HK-2 (cell line): Measurements from ENCODE around the gene ZMYND8.
"Not testable (repeated sequence)": the region's sequence is repeated elsewhere in the genome, so short reads cannot be mapped to it uniquely, and the experiment has no call there.

Experiments
- DNase-seq: peaks from one replicate; pipeline ENCODE4 v3.0.0-alpha.2; 2018; ENCODE audit not compliant: unreplicated experiment

ZMYND8 gene

DNA sequence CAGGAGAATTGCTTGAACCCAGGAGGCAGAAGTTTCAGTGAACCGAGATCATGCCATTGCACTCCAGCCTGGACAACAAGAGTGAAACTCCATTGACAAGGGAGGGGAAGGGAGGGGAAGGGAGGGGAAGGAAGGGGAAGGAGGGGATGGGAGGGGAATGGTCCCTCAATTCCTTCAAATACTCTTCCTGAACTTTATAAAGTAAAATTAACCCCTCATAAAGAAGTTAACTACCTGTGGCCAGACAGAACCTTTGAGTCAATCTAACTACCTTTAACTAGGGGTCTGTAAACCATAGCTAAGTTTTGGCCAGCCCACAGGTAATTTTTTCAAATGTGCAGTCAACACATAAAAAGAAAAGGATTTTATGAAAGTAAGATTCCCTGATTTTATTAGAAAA, 131.0 kb downstream of the ZMYND8 start:
- no peak for DNase-seq

DNA sequence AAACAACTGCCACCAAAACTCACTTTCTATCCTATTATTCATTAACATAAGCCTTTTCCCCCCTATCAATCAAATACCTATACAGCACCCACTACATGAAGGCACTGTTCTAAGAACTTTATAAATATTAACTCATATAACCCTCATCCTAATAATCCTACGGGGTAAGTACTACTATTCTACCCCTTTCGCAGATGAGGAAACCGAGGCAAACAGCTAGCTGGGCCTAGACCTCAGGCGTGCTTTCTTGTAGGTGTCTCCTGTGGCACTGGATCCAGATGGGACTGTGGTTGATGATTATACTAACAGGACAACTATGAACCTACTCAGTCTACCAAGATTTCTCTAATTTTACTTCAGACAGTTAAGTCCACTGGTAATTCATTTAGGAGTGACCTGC, 131.6 kb downstream of the ZMYND8 start:
- no peak for DNase-seq

DNA sequence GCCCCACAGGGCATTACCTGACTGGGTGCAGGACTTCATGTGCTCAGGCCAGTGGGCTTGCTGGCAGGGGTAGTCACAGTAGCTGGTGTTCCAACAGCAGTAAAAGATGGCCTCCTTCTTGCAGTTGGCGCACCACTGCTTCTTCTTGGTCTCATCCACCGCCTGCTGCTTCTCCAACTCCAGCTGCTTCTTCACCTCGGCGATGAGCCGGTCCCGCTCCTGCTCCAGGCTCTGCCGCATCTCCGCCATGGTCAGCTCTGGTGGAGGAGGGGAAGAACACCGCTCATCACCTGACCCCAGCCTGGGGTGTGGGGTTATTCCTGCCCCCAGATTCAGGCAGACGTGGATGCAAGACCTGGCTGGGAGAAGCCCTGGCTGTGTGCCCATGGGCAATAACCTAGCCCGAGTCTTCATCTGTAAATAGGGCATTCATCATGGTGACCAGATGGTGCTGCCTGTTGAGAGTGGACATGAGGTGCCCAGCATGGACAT, 132.2 kb downstream of the ZMYND8 start:
- no peak for DNase-seq

DNA sequence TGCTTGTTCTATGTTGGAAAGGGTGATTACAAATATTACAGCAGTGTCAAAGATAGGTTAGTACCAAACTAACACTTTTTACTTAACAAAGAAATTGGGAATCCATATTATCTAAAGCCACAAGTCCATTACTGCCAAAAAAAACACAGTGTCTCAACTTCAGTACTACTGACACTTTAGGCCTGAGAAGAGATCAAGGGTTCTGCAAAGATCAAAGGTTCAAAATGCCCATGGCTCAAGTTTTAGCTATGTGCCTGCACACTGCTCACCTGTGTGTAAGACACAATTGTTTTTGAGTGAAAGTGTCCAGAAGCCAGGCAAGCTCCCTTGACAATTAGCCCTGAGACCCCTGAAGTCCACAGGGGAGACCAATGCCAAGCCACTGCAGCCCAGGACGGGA, 132.6 kb downstream of the ZMYND8 start:
- DNase-seq = no peak

DNA sequence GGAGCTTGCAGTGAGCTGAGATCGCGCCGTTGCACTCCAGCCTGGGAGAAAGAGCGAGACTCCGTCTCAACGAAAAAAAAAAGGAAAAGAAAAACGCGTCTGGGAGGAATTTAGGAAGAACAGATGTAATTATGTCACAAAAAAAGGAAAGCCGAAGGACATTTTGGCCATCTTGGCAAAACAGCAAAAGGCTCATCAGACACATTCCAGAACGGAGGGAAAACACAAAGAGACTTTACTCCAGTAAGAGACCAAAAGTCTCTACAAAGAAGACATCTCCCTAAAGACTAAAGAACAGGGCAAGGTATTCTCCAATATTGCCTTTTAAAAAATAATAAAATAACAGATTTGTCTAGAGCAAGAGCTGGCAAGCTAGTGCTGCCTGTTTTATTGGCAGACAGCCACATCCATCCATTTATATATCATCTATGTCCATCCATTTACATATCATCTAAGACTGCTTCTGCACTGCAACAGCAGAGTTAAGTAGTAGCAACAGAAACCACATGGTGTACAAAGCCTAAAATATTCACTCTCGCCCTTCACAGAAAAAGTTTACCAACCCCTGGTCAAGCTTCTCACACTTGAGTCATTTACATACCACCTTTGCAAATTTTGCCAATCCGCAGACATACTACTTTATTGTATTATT, 133.9 kb downstream of the ZMYND8 start:
- no peak for DNase-seq

DNA sequence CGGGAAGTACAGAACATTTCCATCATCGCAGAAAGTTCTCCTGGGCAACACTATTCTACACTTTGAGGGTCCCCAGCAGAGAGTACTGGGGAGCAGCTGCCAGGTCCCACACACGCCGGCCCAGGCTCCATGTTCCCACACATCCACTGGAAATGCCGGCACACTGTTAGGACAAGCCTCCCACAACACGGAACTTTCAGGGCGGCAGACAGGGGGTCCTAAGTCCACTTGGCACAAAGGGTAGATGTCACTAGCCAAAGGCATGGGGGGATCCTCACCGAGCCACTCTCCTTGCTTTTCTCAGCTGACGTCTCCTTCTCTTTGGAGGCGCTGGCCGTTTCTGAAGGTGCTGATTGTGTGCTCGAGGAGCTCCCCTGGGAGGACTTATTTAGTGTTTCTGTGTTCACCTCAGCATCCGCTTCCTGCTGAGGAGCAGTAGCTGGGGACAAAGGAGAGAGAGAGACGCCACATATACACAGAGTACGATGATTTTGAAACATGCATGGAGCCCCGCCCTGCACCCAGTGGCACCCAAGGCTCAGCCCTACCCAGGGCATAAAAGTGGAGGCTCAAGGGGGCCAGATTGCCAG, 135.4 kb downstream of the ZMYND8 start:
- no peak for DNase-seq

DNA sequence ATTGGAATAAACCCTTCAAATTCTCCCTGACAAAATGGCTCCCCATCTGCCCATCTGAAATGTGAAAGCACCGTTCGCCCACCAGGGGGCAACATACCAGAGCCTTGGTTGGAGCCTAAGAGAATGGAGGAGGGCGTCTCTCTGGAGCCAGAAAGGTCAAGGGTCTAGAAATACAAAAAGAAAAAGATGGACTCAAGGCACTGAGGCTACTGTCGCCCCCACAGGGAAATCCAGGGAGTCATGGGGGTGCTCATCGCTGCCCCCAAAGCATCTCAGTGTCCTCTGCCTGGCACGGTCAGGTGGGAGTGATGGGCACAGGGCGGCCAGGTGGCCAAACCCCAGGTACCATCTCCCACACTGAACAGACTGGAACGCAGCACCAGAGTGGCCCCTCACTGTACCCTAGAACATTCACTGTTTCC, 136.3 kb downstream of the ZMYND8 start:
- DNase-seq = peak; percentile 34

DNA sequence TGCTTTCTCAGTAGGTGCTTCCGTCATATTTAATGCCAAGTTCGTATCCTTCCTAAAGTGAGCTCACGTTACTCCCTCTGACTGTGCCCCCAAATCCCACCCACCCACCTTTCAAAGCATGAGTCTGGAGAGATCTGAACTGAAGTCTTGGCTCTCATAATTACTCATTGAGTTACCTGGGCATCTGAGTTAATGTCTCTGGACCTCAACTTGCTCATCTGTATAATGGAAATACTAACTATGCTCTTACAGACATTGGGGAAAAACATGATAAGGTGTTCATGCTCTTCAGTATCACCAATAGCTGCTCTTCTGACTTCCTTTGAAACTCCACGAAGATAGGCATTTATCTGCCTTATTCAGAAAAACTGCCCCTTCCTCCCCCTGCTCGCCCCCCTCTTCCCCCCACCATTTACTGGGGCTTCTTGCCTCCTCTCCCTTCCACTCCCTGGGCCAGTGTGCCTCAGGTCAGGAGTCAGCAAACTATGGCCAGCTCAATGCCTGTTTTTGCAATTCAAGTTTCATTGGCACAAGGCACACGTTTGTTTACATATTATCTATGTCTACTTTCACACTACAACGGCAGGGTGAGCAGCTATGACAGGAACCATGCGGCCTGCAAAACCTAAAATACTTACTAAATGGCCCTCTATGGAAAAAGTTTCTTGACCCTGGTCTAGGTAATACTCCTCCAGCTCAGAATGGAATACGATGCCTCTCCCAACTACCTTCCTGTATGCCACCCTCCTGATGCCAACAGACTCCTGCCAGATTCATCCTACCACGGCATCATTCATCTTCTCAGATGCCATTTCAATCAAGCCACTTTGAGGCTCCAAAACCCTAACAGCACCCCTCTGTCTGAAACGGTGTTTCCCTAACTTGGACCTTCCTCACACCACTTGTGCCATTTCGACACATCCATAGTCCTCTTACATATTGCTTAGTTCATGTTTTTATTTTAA, 138.7 kb downstream of the ZMYND8 start:
- no peak for DNase-seq

DNA sequence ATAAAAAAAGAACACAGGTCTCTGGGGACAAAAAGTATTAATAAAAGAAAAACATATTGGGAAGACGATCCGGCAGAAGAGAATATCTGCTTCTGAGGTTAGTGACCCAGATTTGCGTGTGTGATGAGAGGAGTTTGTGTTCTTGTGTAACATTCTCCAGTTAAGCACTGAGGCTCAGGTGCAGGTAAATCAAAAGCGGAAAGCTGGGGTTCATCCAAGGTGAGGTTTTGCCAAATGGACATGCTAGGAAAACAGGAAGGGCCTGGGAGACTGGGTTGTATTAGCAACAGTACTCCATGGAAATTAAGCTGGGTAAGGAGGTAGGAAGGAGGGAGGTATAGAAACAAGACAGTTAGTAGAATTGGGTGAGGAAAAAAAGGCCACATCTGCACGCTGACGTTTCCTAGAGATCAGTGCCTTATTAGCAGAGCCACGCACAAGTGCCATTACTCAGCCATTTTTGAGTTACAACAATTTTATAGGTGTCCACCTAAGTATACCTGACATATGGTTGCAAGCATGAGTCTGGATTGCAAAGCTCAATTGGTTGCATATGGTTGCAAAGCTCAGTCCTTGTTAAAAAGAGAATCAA, 139.6 kb downstream of the ZMYND8 start:
- no peak for DNase-seq

DNA sequence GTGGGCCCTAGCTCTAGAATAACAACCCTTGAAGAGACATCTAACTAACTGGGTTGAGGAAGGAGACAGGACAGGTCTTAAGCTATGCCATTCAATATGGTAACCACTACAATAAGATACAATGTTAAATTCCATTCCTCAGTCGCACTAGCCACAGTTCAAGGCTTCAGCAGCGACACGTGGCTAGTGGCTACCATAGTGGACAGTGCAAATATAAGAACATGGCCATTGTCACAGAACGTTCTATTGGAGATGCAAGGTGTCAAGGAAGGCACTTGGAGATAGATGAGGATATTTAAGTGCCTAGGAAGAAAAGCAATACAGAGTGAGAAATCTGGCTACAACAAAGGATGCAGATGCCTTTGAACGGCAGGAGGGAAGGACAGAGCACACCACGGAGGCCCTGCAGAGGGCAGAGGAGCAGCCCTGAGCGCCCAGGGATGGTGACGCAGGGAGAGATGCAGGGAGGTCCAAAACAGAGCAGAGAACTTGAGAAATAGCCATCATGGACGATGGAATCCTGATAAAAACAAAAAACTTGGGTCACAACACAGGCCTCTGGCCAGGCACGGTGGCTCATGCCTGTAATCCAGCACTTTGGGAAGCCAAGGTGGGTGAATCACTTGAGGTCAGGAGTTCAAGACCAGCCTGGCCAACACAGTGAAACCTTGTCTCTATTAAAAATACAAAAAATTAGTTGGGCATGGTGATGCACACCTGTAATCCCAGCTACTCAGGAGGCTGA, 140.7 kb downstream of the ZMYND8 start:
- no peak for DNase-seq

DNA sequence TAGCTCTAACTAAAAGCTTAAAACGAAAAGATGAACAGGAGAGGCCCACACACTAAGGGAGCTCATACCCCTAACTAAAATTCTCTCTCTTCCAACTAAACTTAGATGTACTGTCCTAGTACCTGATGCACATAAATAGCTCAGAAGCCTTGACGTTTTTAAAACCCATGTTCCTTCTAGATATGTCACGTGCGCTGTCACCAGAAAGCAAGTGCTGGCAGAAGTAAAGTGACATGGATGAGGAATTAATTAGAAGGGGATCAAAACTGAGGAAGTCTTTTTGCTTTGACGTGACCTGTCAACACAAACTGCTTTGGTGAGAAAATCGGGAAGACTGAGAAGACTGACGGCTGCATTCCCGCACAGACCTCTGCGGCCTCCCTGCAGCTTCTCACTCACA, 142.5 kb downstream of the ZMYND8 start:
- no peak for DNase-seq

DNA sequence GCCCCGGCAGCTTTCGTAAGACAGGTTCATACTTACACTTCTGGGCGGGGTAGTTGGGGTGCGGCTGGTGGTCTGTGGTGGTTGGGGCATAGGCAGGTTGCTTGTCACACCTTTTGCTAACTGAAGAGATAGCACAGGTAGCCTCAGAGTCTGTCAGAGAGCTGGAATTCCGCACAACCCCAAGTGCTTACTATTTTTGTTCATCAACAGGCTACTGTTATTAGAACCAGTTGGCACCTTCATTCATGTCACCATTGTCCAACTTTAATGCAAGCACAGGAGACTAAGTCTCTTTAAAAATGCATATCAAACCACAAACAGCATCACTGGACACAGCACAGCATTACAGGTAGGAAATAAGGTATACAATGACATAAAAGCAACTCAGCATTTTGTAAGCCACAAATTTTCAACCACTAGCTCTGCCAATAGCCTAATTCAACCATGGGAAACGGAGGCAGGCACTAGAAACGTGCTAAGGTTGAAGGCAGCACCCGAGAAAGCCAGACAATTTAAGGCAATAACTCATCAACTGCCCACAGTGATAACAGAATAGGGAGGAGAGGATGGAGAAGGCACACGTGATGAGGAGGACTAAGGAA, 143.8 kb downstream of the ZMYND8 start:
- DNase-seq = no peak

DNA sequence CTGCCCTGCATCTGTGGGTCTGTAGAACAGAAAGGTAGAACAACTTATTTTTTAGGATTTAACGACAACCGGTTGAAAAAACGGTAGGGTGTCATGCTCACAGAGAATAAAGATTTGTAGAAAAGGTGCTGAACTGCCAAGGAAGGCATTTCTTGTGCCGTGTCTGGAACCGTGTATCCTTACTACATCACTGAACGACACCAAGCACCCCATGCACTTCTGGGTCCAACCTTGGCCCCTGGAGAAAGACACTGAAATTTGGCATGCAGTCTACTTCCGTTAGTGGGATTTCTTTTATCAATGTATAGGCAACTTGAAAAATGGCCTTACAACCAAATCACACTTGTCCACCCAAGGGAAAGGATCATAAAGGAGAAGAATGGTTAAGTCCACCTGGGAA, 145.5 kb downstream of the ZMYND8 start:
- DNase-seq = no peak

DNA sequence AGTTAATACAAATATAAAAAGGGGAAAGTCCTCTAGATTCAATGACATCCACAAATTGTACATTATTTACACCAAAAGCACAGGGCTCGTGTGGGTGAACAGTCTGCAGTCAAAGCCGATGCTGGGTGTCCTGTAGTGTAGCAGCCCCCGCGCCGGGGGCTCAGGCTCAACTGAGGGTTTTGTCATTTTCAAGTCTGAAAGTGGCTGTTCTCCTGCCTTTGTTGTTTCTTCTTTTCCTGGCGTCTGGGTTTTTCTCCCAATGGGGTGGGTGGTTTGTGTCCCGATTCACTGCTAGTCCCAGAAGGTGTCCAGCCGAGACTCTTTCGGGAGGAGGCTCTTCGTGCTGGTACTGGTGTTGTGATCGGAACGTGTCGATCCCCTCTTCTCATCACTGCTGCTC, 146.0 kb downstream of the ZMYND8 start:
- DNase-seq = no peak

DNA sequence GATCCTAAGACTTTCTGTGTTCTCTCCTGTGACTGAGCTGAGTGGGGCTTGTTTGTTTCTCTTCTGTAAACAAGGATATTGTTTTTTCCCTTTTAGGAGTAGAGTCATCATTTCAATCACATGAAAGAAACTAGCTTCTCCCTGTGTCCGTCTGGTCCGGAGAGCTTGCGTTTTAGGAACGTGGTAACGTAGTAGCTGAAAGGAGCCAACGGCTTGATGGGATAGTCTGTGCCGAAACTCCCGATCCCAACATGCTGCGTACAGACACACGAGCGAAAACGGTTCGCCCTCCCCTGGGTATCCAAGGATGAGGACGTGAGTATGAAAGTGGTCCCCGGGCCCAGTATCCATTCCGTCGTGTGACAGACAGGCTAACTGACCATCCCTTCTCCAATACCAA, 146.5 kb downstream of the ZMYND8 start:
- no peak for DNase-seq

DNA sequence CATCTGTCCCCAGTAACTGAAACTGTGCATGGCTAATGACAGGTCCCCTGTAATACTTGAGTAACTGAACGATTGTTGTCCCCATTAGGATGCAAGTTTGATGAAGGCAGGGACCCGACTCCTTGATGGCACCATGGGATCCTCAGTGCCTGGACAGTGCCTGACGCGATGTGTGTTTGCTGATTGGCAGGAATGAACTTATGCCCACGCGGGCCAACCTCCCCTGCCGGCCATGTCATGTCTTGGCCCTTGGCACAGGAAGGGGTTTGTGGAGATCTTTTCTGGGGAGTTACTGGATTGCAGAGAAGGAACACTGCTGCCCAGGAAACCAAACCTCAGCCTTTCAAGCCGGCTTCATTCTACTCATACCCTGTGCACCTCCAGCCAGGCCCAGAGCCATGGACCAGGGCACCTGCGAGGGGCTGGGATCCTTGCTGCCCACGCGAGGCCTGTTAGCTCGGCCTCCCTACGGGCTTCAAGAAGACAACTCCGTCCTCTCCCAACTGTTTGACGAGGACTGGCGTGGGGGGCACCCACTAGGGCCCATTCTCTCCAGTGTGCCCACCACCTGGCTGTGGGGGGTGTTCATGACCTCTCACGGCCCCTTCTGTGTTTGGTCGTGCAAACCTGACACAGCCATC, 147.8 kb downstream of the ZMYND8 start:
- no peak for DNase-seq

DNA sequence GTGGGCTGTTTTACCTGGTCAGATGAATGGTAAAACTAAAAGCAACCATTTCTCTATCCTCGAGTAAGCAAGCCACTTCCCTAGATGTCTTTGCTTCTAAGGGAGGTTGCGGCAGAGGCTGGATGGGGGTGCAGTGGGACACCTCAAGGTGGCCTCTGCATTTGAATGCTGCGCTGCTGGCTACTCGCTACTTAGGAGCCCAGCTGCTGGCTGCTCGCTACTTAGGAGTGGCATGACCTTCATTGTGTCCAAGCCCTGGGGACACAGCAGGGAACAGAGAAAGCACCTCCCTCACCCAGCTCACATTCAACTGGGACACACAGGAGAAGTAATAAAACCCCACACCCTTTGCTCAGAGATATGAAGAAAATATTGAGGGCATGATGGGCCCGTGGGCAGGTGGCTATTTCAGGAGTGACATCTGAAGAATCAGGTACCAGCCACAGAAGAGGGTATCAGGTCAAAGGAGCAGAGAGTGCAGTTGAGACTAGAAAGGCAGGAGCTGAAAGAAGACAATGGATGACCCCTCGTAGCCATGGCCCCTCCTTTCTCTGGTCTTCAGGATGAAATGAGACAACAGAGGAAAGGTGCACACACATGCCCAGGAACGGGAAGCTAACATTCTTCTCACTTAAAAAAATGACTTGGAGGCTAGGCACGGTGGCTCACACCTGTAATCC, 149.4 kb downstream of the ZMYND8 start:
- no peak for DNase-seq

DNA sequence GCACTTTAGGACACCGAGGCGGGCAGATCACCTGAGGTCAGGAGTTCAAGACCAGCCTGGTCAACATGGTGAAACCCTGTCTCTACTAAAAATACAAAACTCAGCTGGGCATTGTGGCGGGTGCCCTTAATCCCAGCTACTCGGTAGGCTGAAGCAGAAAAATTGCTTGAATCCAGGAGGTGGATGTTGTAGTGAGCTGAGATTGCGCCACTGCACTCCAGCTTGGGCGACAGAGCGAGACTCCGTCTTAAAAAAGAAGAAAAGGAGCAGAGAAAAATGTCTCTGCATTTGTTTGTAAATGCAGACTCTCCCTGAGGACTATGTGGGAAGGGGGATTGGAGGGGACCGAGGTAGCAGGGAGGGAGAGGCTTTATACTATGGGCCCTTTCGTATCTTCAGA, 149.9 kb downstream of the ZMYND8 start:
- not testable (repeated sequence) for DNase-seq

DNA sequence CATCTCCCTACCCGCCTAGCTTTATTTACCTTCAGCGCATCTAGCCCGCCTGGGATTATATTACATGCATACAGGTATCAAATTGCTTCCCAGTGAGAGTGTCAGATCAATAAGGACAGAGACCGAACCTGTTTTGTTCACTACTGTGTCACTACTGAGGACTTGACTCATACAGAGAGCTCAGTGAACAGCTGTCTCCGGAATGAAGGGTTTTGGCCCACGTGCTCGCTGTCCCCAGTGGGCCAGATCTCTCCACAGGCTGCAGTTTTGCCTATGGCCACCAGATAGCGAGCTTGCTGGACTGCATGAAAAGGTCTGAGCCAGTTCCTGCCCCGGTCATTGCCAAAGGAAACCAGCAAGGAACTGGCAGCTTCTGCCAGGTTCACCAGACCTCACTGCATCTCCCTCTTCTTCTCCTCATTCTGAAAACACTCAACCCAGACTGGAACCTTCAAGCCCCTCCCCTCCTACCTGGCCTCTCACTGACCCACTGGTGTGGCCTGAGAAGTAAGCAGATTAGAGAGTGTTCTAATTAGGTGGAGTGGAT, 150.8 kb downstream of the ZMYND8 start:
- DNase-seq = peak; percentile 45

DNA sequence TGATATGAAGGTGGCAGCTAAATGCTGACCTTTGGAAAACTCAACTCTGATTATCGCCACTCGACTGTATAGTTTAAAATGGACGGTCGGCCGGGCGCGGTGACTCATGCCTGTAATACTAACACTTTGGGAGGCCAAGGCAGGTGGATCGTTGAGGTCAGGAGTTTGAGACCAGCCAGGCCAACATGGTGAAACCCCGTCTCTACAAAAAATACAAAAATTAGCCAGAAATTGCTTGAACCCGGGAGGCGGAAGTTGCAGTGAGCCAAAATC, 151.7 kb downstream of the ZMYND8 start:
- not testable (repeated sequence) for DNase-seq
